Keratinocyte (primary cell): ENCODE data around the gene OR8A1. TPM values are rescaled to one million over a fixed set of nuclear protein-coding genes. Genes with fewer than 3 reads are reported as not detected.

Experiments
- DNase-seq: peaks from one replicate; pipeline ENCODE4 v3.0.0-alpha.2; 2011; ENCODE audit warnings: low read depth, missing footprints, low spot score
- FAIRE-seq: peaks from 2 replicates; lab custom pipeline; 2011; peaks lifted over from hg19 to GRCh38; lab: Jason Lieb, UNC
- H2AFZ ChIP-seq: 2 replicates; pipeline ENCODE4 v1.6.0; 2012; ENCODE audit warnings: low read length, control low read depth, inconsistent platforms; ENCODE audit not compliant: control insufficient read depth
- H3K27ac ChIP-seq: 2 replicates; pipeline ENCODE4 v1.5.1; 2011; ENCODE audit warnings: low read length; ENCODE audit not compliant: control insufficient read depth, insufficient read depth
- H3K27me3 ChIP-seq: 3 replicates; pipeline ENCODE4 v1.6.0; 2011; ENCODE audit warnings: low read length; ENCODE audit not compliant: control insufficient read depth, insufficient read depth; ENCODE audit errors: extremely low read depth
- H3K36me3 ChIP-seq, 2 experiments: 2 replicates in 1 of 2; 3 replicates in 1 of 2; pipeline ENCODE4 v1.5.1; 2011; ENCODE audit warnings: low read length in 2 of 2, mild to moderate bottlenecking in 1 of 2; ENCODE audit not compliant: control insufficient read depth in 2 of 2, insufficient read depth in 2 of 2; ENCODE audit errors: extremely low read depth in 1 of 2
- H3K4me1 ChIP-seq: 3 replicates; pipeline ENCODE4 v1.5.1; 2011; ENCODE audit warnings: low read length; ENCODE audit not compliant: control insufficient read depth, insufficient read depth; ENCODE audit errors: extremely low read depth
- H3K4me2 ChIP-seq: 3 replicates; pipeline ENCODE4 v1.6.0; 2011; ENCODE audit warnings: low read depth, low read length; ENCODE audit not compliant: control insufficient read depth, insufficient read depth; ENCODE audit errors: extremely low read depth
- H3K4me3 ChIP-seq, 3 experiments: fragments of 200-600 bp in 1 of 3; sonication (generic) in 1 of 3; 2 replicates in 2 of 3; 3 replicates in 1 of 3; pipeline ENCODE4 v1.5.1; 2011 to 2016; ENCODE audit warnings: low read length in 3 of 3, mild to moderate bottlenecking in 3 of 3, control low read depth in 2 of 3, inconsistent platforms in 1 of 3, low read depth in 1 of 3, mixed read lengths in 1 of 3, mixed run types in 1 of 3, moderate library complexity in 1 of 3; ENCODE audit not compliant: control insufficient read depth in 2 of 3, insufficient read depth in 2 of 3; ENCODE audit errors: extremely low read depth in 1 of 3
- H3K79me2 ChIP-seq: 2 replicates; pipeline ENCODE4 v1.6.0; 2012; ENCODE audit warnings: low read length; ENCODE audit not compliant: control insufficient read depth, insufficient read depth
- H3K9ac ChIP-seq: 3 replicates; pipeline ENCODE4 v1.6.0; 2011; ENCODE audit warnings: low read length; ENCODE audit not compliant: control insufficient read depth, insufficient read depth; ENCODE audit errors: extremely low read depth
- H3K9me1 ChIP-seq: 3 replicates; pipeline ENCODE4 v1.6.0; 2011; ENCODE audit warnings: low read length; ENCODE audit not compliant: control insufficient read depth, insufficient read depth; ENCODE audit errors: extremely low read depth
- H3K9me3 ChIP-seq: 2 replicates; pipeline ENCODE4 v1.5.1; 2012; ENCODE audit warnings: low read depth, low read length; ENCODE audit not compliant: control insufficient read depth
- H4K20me1 ChIP-seq: 3 replicates; pipeline ENCODE4 v1.6.0; 2011; ENCODE audit warnings: low read length; ENCODE audit not compliant: control insufficient read depth, insufficient read depth; ENCODE audit errors: extremely low read depth
- EZH2 ChIP-seq: IDR thresholded peaks from one replicate; pipeline ENCODE4 v1.6.1; 2012; ENCODE audit warnings: inconsistent platforms, mild to moderate bottlenecking, low read length, moderate library complexity
- dilution Hi-C: fragments of 300-500 bp; cut with MboI; formaldehyde crosslinking; loops from one replicate; pipeline ENCODE4 v1.7.0; 2020; ENCODE audit warnings: low sequenced_read_pairs; ENCODE audit not compliant: extremely low pct_ligation_motif_present
- polyA plus RNA-seq, 5 experiments: library from polyadenylated mRNA; depleted of rRNA in 3 of 5; stranded (reverse) in 3 of 5; stranded (forward) in 1 of 5; unstranded in 1 of 5; fragments of >200 nt; gene quantifications; 1 replicate in 1 of 5; 2 replicates in 3 of 5; 3 replicates in 1 of 5; pipeline versions ENCODE4 v1.2.1 to v1.2.3, GENCODE V29; 2011 to 2012; ENCODE audit warnings: missing spikeins in 2 of 5, low read depth in 1 of 5, low replicate concordance in 1 of 5
- small RNA-seq, 3 experiments: library from RNA; depleted of rRNA; stranded (forward); fragments of <200 nt; gene quantifications; one replicate each; pipeline ENCODE3, GENCODE V24; 2012; ENCODE audit warnings: low read depth in 3 of 3, low replicate concordance in 1 of 3; ENCODE audit not compliant: insufficient read length in 3 of 3
- TF ChIP-seq, protein P1 (sequence below), 3 experiments: IDR thresholded peaks in 1 of 3; conservative IDR thresholded peaks in 1 of 3; optimal IDR thresholded peaks in 1 of 3; 2 replicates in 2 of 3; 3 replicates in 1 of 3; pipeline versions ENCODE3 to v1.5.1; 2011; ENCODE audit warnings: low read length in 3 of 3, mild to moderate bottlenecking in 3 of 3, moderate library complexity in 2 of 3, control low read depth in 1 of 3, inconsistent platforms in 1 of 3; ENCODE audit not compliant: insufficient read depth in 2 of 3; ENCODE audit errors: extremely low read depth in 1 of 3

OR8A1 gene
- polyA plus RNA-seq, 1 donor (not counting 4 experiments of a cell fraction or from before 2014, with no cell fraction given) = not detected

DNA sequence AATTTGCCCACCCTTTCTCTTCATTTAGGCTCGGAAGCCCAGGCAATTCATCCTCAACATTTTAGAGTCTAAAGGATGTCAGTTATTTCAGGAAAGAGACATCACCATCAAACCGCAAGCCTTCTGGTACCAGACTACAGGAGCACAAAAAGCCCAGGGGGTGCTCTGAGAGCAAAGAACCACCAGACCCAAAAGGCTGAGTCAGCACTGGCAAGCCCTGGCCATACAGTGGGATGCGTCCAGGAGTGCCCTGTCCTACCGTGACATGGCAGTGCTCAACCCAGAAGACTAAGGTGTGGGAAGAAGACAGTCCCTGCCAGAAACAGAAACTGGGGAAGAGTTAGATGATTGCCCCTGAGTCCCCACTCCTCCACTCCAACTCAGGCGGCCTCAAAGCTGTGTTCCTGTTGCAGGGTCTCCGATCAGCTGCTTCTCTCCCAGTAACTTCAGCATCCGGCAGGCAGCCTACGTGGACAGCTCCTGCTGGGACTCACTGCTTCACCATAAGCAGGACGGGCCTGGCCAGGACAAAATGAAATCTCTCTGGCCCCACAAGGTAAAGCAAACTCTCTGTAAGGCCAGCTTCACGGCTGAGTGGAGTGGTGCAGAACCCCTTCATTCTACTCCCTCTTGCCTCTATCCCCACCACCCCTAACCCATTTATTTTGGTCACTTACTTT, 42.9 kb downstream of the OR8A1 start:
- Histone ChIP-seq H3K79me2 (no peaks in the 10 kb centered on the region), H3K9me3 (no peaks in the 10 kb centered on the region), H3K27me3 (no peaks in the 10 kb centered on the region), H4K20me1 (no peaks in the 10 kb centered on the region), H2AFZ (no peak overlapping the region), H3K9ac (no peak overlapping the region), H3K4me2 (no peak overlapping the region), H3K4me1 (no peaks in the 10 kb centered on the region), H3K36me3 (no peaks in the 10 kb centered on the region), H3K27ac (no peak overlapping the region), H3K9me1 (no peaks in the 10 kb centered on the region), H3K4me3 (no peak overlapping the region)
- dilution Hi-C loops = no loop called here
- no peak for TF ChIP-seq EZH2
- TF ChIP-seq, protein P1, sequence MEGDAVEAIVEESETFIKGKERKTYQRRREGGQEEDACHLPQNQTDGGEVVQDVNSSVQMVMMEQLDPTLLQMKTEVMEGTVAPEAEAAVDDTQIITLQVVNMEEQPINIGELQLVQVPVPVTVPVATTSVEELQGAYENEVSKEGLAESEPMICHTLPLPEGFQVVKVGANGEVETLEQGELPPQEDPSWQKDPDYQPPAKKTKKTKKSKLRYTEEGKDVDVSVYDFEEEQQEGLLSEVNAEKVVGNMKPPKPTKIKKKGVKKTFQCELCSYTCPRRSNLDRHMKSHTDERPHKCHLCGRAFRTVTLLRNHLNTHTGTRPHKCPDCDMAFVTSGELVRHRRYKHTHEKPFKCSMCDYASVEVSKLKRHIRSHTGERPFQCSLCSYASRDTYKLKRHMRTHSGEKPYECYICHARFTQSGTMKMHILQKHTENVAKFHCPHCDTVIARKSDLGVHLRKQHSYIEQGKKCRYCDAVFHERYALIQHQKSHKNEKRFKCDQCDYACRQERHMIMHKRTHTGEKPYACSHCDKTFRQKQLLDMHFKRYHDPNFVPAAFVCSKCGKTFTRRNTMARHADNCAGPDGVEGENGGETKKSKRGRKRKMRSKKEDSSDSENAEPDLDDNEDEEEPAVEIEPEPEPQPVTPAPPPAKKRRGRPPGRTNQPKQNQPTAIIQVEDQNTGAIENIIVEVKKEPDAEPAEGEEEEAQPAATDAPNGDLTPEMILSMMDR (optimal IDR thresholded peaks at IDR 0.05 in 1 of 3, IDR thresholded peaks at IDR 0.05 in 1 of 3, conservative IDR thresholded peaks at IDR 0.05 in 1 of 3; ENCODE audit: extremely low read depth in 1 of 3, insufficient read depth in 2 of 3, low read length in 3 of 3) = no peak
- FAIRE-seq (no peak), DNase-seq (no peak)

DNA sequence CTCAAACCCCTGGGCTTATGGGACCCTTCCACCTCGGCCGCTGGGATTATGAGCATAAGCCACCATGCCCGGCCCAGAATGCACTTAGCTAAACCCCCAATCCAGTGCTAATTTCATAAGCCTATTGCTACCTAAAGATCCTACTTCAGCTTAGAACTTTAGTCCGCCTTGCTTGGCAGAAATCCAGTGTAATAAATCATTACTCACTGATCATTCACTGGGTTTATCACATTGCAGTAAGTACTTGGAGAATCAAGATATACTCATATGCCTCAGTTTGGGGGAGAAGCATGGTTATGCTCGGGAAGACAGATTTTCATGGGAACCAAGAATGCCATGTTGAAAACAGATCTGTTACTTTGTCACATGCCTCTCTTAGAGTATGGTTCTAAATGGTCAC, 49.1 kb downstream of the OR8A1 start:
- H3K27ac ChIP-seq = no peak overlapping the region
- peaks cover 11% of the 10 kb centered on the region for H3K79me2 ChIP-seq
- H3K9me1 ChIP-seq = no peaks in the 10 kb centered on the region
- no peaks in the 10 kb centered on the region for H3K36me3 ChIP-seq
- TF ChIP-seq EZH2 = no peak
- TF ChIP-seq, protein P1 (optimal IDR thresholded peaks at IDR 0.05 in 1 of 3, IDR thresholded peaks at IDR 0.05 in 1 of 3, conservative IDR thresholded peaks at IDR 0.05 in 1 of 3; ENCODE audit: extremely low read depth in 1 of 3, insufficient read depth in 2 of 3, low read length in 3 of 3) = no peak
- DNase-seq (no peak), FAIRE-seq (no peak)
- H2AFZ ChIP-seq = no peak overlapping the region
- no peak overlapping the region for H3K9ac ChIP-seq
- no peak overlapping the region for H3K4me2 ChIP-seq
- dilution Hi-C loops = no loop called here
- peaks cover 4% of the 10 kb centered on the region for H3K27me3 ChIP-seq
- no peaks in the 10 kb centered on the region for H4K20me1 ChIP-seq
- H3K4me1 ChIP-seq = peaks cover 9% of the 10 kb centered on the region
- H3K4me3 ChIP-seq = no peak overlapping the region
- H3K9me3 ChIP-seq = no peaks in the 10 kb centered on the region

Small RNAs within 50 kb of the gene (small RNA-seq; reads per million reads assigned to genes)
- 0 reads per million in 3 experiments for gene OR8A3P

Other genes with a start within 250 kb of the OR8A1 start
- gene OR8D2, start 249.8 kb upstream of the OR8A1 start, polyA plus RNA-seq = not detected in 3 replicates
- gene OR8B2, start 185.5 kb upstream of the OR8A1 start, polyA plus RNA-seq = not detected in 3 replicates
- not detected in 3 replicates for gene OR8B3, start 171.0 kb upstream of the OR8A1 start, polyA plus RNA-seq
- gene OR8B4, start 145.1 kb upstream of the OR8A1 start, polyA plus RNA-seq = not detected in 3 replicates
- not detected in 3 replicates for gene OR8B8, start 124.3 kb upstream of the OR8A1 start, polyA plus RNA-seq
- gene OR8B12, start 26.3 kb upstream of the OR8A1 start, polyA plus RNA-seq = not detected in 3 replicates
- not detected in 3 replicates for gene PANX3, start 41.4 kb downstream of the OR8A1 start, polyA plus RNA-seq
- 28.5 to 40.2 TPM (median 32.6 TPM) in 3 replicates for gene TBRG1, start 52.9 kb downstream of the OR8A1 start, polyA plus RNA-seq
- gene SIAE, start 103.7 kb downstream of the OR8A1 start, polyA plus RNA-seq = 16.2 to 44.7 TPM (median 26.6 TPM) in 3 replicates
- gene SPA17, start 103.9 kb downstream of the OR8A1 start, polyA plus RNA-seq = 10.0 to 19.5 TPM (median 16.8 TPM) in 3 replicates
- 0.37 to 3.3 TPM (median 0.97 TPM) in 3 replicates for gene NRGN, start 169.9 kb downstream of the OR8A1 start, polyA plus RNA-seq
- gene VSIG2, start 182.3 kb downstream of the OR8A1 start, polyA plus RNA-seq = 0.08 TPM in 1 of 3 replicates, not detected in the others
- gene ESAM, start 192.3 kb downstream of the OR8A1 start, polyA plus RNA-seq = 0.04 TPM in 2 of 3 replicates, not detected in the other
- 2.9 to 6.6 TPM (median 3.6 TPM) in 3 replicates for gene MSANTD2, start 230.4 kb downstream of the OR8A1 start, polyA plus RNA-seq